ENCODE data around the gene CELA2A. TPM values are rescaled to one million over a fixed set of nuclear protein-coding genes. Genes with fewer than 3 reads are reported as not detected.

CELA2A gene
- total RNA-seq, 1 experiment from 2014 or later: not detected

DNA sequence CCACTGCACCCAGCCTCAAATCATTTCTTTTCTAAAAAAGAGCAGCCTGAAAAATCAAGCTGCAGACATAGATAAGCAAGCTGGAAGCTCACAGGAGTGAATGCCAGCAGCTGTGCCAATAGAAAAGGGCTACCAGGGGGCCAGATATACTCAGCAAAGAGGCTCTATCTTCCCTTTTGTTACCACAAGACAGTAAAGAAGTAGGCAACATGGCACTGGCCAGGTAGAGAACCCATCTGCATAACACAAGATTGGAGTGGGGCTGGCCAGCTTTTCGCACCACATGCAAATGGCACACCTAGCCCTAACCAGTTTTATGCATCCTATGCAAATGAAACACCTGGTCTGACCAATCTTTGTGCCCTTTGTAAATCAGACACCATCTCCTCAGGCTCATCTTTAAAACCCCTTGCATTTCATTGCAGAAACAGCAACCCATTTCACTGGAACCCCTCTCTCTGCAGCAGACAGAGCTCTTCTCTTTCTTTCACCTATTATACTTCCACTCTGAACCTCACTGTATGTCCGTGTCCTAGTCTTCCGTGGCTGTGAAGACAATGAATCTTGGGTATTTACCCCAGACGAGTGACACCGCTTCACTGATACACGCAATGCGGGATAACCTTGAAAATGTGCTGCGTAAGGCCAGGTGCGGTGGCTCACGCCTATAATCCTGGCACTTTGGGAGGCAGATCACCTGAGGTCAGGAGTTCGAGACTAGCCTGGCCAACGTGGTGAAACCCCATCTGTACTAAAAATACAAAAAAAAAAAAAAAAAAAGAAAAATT lies 52.4 kb downstream of the CELA2A start:
- no peak overlapping the region for H2AFZ ChIP-seq
- no peaks in the 10 kb centered on the region for H3K79me2 ChIP-seq (ENCODE audit: low read depth)
- no peaks in the 10 kb centered on the region for H3K9me3 ChIP-seq (ENCODE audit: insufficient read depth, low read depth)
- no peak overlapping the region for H3K4me2 ChIP-seq
- no peak overlapping the region for H3K4me3 ChIP-seq
- no peak for DNase-seq
- H3K4me1 ChIP-seq (replicated peaks; ENCODE audit: insufficient read depth): no peaks in the 10 kb centered on the region
- H3K27ac ChIP-seq: no peak overlapping the region
- ChIA-PET CTCF (no interaction called here), POLR2A (ENCODE audit: unreplicated experiment) (interaction anchor here (0.5 kb wide), 1 partner anchor 176 kb away, joined by 4 read pairs; no protein-coding TSS in a partner anchor)
- H4K20me1 ChIP-seq (ENCODE audit: insufficient read depth): no peaks in the 10 kb centered on the region
- intact Hi-C loops (cut with micrococcal nuclease; ENCODE audit: unreplicated experiment): loop anchor here (10.0 kb wide), 1 partner anchor 74 kb away; the partner anchor contains the start of gene CTRC
- H3K36me3 ChIP-seq (ENCODE audit: low read depth): no peaks in the 10 kb centered on the region
- no peaks in the 10 kb centered on the region for H3K9me2 ChIP-seq (ENCODE audit: insufficient read depth)
- H3F3A ChIP-seq (ENCODE audit: insufficient read depth, low read depth): no peaks in the 10 kb centered on the region
- BruUV-seq (replicated peaks): no TSS peak
- no peaks in the 10 kb centered on the region for H3K27me3 ChIP-seq (ENCODE audit: insufficient read depth, low read depth)
- no peak for TF ChIP-seq CTCF (conservative IDR thresholded peaks at IDR 0.05)
- no peak for TF ChIP-seq EZH2 (IDR thresholded peaks at IDR 0.05; ENCODE audit: low read depth)

DNA sequence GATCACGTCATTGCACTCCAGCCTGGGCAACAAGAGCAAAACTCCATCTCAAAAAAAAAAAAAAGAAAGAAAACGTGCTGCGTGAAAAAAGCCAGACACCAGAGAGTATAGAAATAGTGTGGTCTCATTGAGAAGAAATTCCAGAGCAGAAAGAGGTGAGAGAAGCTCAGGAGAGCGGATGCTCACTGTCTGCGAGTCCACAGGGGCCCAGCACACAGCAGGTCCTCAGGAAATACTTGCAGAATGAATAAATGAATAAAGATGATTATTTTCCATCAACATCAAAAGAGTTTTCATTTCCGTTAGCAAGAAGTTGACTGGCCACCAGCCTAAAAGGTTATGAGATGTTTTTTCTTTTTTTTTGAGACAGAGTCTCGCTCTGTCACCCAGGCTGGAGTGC lies 53.1 kb downstream of the CELA2A start:
- BruUV-seq (replicated peaks): no TSS peak
- no peaks in the 10 kb centered on the region for H3F3A ChIP-seq (ENCODE audit: insufficient read depth, low read depth)
- no peaks in the 10 kb centered on the region for H3K9me3 ChIP-seq (ENCODE audit: insufficient read depth, low read depth)
- H3K4me3 ChIP-seq: no peak overlapping the region
- POLR2A ChIA-PET (ENCODE audit: unreplicated experiment): no interaction called here
- no peaks in the 10 kb centered on the region for H3K36me3 ChIP-seq (ENCODE audit: low read depth)
- no peak overlapping the region for H3K27ac ChIP-seq
- no peak overlapping the region for H2AFZ ChIP-seq
- TF ChIP-seq CTCF (conservative IDR thresholded peaks at IDR 0.05) (no peak), EZH2 (IDR thresholded peaks at IDR 0.05; ENCODE audit: low read depth) (no peak)
- no peak overlapping the region for H3K4me2 ChIP-seq
- no peaks in the 10 kb centered on the region for H3K27me3 ChIP-seq (ENCODE audit: insufficient read depth, low read depth)
- CTCF ChIA-PET: no interaction called here
- no peak for DNase-seq
- H3K79me2 ChIP-seq (ENCODE audit: low read depth): no peaks in the 10 kb centered on the region
- H3K4me1 ChIP-seq (replicated peaks; ENCODE audit: insufficient read depth): no peaks in the 10 kb centered on the region
- H3K9me2 ChIP-seq (ENCODE audit: insufficient read depth): no peaks in the 10 kb centered on the region
- intact Hi-C loops (cut with micrococcal nuclease; ENCODE audit: unreplicated experiment): loop anchor here (10.0 kb wide), 1 partner anchor 75 kb away; the partner anchor contains the start of gene CTRC
- no peaks in the 10 kb centered on the region for H4K20me1 ChIP-seq (ENCODE audit: insufficient read depth)

DNA sequence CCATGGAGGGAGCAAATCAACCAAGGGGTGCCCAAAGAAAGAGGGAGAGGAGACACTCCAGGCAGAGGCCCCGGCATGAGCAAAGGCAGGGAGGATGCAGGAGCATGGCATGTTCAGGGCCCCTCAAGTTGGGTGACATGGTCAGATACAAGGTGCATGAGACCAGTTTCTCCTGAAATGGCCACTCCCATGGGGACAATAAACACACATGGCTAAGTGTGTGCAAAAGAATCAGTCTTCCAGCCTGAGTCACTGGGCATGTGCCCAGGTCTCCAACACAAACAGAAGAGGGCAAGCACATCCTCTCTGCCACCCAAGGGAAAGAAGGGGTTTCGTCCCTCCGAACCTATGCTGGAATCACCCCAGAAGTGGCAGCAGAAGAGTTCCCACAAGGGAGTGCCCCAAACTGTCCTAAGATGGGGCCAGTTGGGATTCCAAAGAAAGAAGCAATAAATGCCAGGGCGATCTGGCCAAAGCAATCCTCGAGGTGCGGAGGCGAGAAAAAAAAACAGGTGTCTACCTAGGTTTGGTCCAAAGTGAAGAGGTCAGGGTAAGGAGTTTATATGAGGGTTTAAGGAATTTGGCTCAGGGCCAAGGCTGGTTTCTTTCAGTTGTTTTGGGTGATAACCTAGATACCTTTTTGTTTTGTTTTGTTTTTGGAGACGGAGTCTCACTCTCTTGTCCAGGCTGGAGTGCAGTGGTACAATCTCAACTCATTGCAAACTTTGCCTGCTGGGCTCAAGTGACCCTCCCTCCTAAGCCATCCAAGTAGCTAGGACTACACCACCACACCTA lies 54.3 kb downstream of the CELA2A start:
- DNase-seq: no peak
- Histone ChIP-seq H3K27me3 (ENCODE audit: insufficient read depth, low read depth) (no peaks in the 10 kb centered on the region), H3K27ac (no peak overlapping the region), H3K79me2 (ENCODE audit: low read depth) (no peaks in the 10 kb centered on the region), H3K4me1 (replicated peaks; ENCODE audit: insufficient read depth) (no peaks in the 10 kb centered on the region), H3K36me3 (ENCODE audit: low read depth) (no peaks in the 10 kb centered on the region), H3K4me3 (no peak overlapping the region), H3F3A (ENCODE audit: insufficient read depth, low read depth) (no peaks in the 10 kb centered on the region), H4K20me1 (ENCODE audit: insufficient read depth) (no peaks in the 10 kb centered on the region), H2AFZ (no peak overlapping the region), H3K9me3 (ENCODE audit: insufficient read depth, low read depth) (no peaks in the 10 kb centered on the region), H3K9me2 (ENCODE audit: insufficient read depth) (no peaks in the 10 kb centered on the region), H3K4me2 (no peak overlapping the region)
- ChIA-PET POLR2A (ENCODE audit: unreplicated experiment) (no interaction called here), CTCF (no interaction called here)
- no TSS peak for BruUV-seq (replicated peaks)
- no peak for TF ChIP-seq EZH2 (IDR thresholded peaks at IDR 0.05; ENCODE audit: low read depth)
- no peak for TF ChIP-seq CTCF (conservative IDR thresholded peaks at IDR 0.05)
- intact Hi-C loops (cut with micrococcal nuclease; ENCODE audit: unreplicated experiment): no loop called here

Data from PC-9 (cell line).